ENCODE data around the gene UBE2U.

Gene UBE2U

GRCh38 chr1:64203420-64203819 is at the start of gene UBE2U:
UBE2U (plus strand) TSS chr1:64203623; CDS start chr1:64204051, 428 bp downstream.
- DNase-seq (ENCODE audit: low read depth in 2 of 2): no peak

GRCh38 chr1:64155278-64155677 is 48.1 kb upstream of the UBE2U start:
- DNase-seq (ENCODE audit: low read depth in 2 of 2): no peak

GRCh38 chr1:64161357-64161941 is 42.0 kb upstream of the UBE2U start:
- no peak for DNase-seq (ENCODE audit: low read depth in 2 of 2)

GRCh38 chr1:64162151-64162550 is 41.3 kb upstream of the UBE2U start:
- DNase-seq (ENCODE audit: low read depth in 2 of 2): no peak

- DNase-seq (ENCODE audit: low read depth in 2 of 2): no peak
These were observed 40.6 kb upstream of the UBE2U start for GRCh38 chr1:64162804-64163203.

GRCh38 chr1:64163431-64163830 is 40.0 kb upstream of the UBE2U start:
- DNase-seq (ENCODE audit: low read depth in 2 of 2): no peak

GRCh38 chr1:64163970-64164369 is 39.5 kb upstream of the UBE2U start:
- no peak for DNase-seq (ENCODE audit: low read depth in 2 of 2)

- no peak for DNase-seq (ENCODE audit: low read depth in 2 of 2)
These were observed 36.8 kb upstream of the UBE2U start for GRCh38 chr1:64166629-64167028.

GRCh38 chr1:64167176-64167575 is 36.2 kb upstream of the UBE2U start:
- DNase-seq (ENCODE audit: low read depth in 2 of 2): no peak

- DNase-seq (ENCODE audit: low read depth in 2 of 2): no peak
These were observed 32.2 kb upstream of the UBE2U start for GRCh38 chr1:64171246-64171645.

GRCh38 chr1:64171797-64172281 is 31.6 kb upstream of the UBE2U start:
- DNase-seq (ENCODE audit: low read depth in 2 of 2): no peak

- no peak for DNase-seq (ENCODE audit: low read depth in 2 of 2)
These were observed 30.9 kb upstream of the UBE2U start for GRCh38 chr1:64172458-64172983.

- DNase-seq (ENCODE audit: low read depth in 2 of 2): no peak
These were observed 30.0 kb upstream of the UBE2U start for GRCh38 chr1:64173336-64173940.

GRCh38 chr1:64175639-64176038 is 27.8 kb upstream of the UBE2U start:
- no peak for DNase-seq (ENCODE audit: low read depth in 2 of 2)

GRCh38 chr1:64176659-64177058 is 26.8 kb upstream of the UBE2U start:
- no peak for DNase-seq (ENCODE audit: low read depth in 2 of 2)

GRCh38 chr1:64179588-64179987 is 23.8 kb upstream of the UBE2U start:
- no peak for DNase-seq (ENCODE audit: low read depth in 2 of 2)

- DNase-seq (ENCODE audit: low read depth in 2 of 2): no peak
These were observed 21.2 kb upstream of the UBE2U start for GRCh38 chr1:64182207-64182606.

GRCh38 chr1:64183395-64184002 is 19.9 kb upstream of the UBE2U start:
- DNase-seq (ENCODE audit: low read depth in 2 of 2): no peak

- DNase-seq (ENCODE audit: low read depth in 2 of 2): no peak
These were observed 19.4 kb upstream of the UBE2U start for GRCh38 chr1:64184003-64184440.

- DNase-seq (ENCODE audit: low read depth in 2 of 2): no peak
These were observed 17.1 kb upstream of the UBE2U start for GRCh38 chr1:64186138-64186897.

GRCh38 chr1:64186898-64187280 is 16.5 kb upstream of the UBE2U start:
- no peak for DNase-seq (ENCODE audit: low read depth in 2 of 2)

- no peak for DNase-seq (ENCODE audit: low read depth in 2 of 2)
These were observed 15.8 kb upstream of the UBE2U start for GRCh38 chr1:64187646-64188045.

All from stimulated activated CD4-positive, alpha-beta T cell treated with anti-CD3 and anti-CD28 coated beads, Interleukin-1b, Interleukin-23, amount 100 ng/mL, for 1 hour (primary cell).